Transverse colon (tissue), 4 donors: Measurements from ENCODE around the gene DNAI2. TPM values are rescaled to one million over a fixed set of nuclear protein-coding genes. Genes with fewer than 3 reads are reported as not detected.
"Not testable (repeated sequence)": the region's sequence is repeated elsewhere in the genome, so short reads cannot be mapped to it uniquely, and the experiment has no call there.

Experiments used
- DNase-seq: peaks from one replicate; pipeline ENCODE4 v3.0.0-alpha.2; 2019
- H3K27ac ChIP-seq, 4 donors: fragments of 200-600 bp; sonication (generic); 2 replicates each; pipeline ENCODE4 v1.5.1; 2016 to 2018; ENCODE audit warnings: inconsistent platforms in 4 of 4
- H3K27me3 ChIP-seq: fragments of 200-600 bp; sonication (generic); 2 replicates; pipeline ENCODE4 v1.5.1; 2017; ENCODE audit warnings: inconsistent platforms
- H3K36me3 ChIP-seq, 4 donors: fragments of 200-600 bp; sonication (generic); 2 replicates each; pipeline ENCODE4 v1.5.1; 2017 to 2019; ENCODE audit warnings: inconsistent platforms in 4 of 4
- H3K4me1 ChIP-seq, 4 donors: fragments of 200-600 bp; sonication (generic); 2 replicates each; pipeline ENCODE4 v1.5.1; 2017 to 2020; ENCODE audit warnings: inconsistent platforms in 4 of 4
- H3K4me3 ChIP-seq, 4 donors: fragments of 200-600 bp; sonication (generic); 1 replicate in 1 of 4; 2 replicates in 3 of 4; pipeline versions ENCODE4 v1.5.1 to v1.6.1; 2017 to 2019; ENCODE audit warnings: inconsistent platforms in 4 of 4
- H3K9me3 ChIP-seq, 2 donors: fragments of 200-600 bp; sonication (generic); 2 replicates each; pipeline ENCODE4 v1.5.1; 2017 to 2019; ENCODE audit warnings: inconsistent platforms in 2 of 2
- EP300 ChIP-seq: sonication (generic); formaldehyde crosslinking; IDR thresholded peaks from one replicate; pipeline ENCODE4 v1.6.1; 2017; ENCODE audit warnings: antibody characterized with exemption, low read depth
- POLR2A ChIP-seq: fragments of 450-650 bp; IDR thresholded peaks from one replicate; pipeline ENCODE4 v1.6.1; 2016; ENCODE audit warnings: antibody characterized with exemption, mild to moderate bottlenecking, moderate library complexity
- POLR2AphosphoS5 ChIP-seq, 3 donors: sonication (generic); formaldehyde crosslinking; IDR thresholded peaks; one replicate each; pipeline ENCODE4 v1.6.1; 2016; ENCODE audit warnings: antibody characterized with exemption in 3 of 3
- WGBS, 2 donors: methylation state at CpG; one replicate each; pipeline ENCODE4 v1.1.5; 2018; ENCODE audit warnings: low coverage in 1 of 2; 5-methylcytosine and 5-hydroxymethylcytosine counted together
- in situ Hi-C, 4 donors: fragments of 200-750 bp; cut with MboI; loops; one replicate each; pipeline versions ENCODE4 v1.15.0 to v1.15.1; 2017; ENCODE audit warnings: low sequenced_read_pairs in 3 of 4, low pct_ligation_motif_present in 1 of 4, low pct_unique_long_range_greater_than_20kb in 1 of 4
- intact Hi-C: fragments of 100-400 bp; cut with DNase I; formaldehyde crosslinking; loops from one replicate; pipeline ENCODE4 v1.15.1; 2023; ENCODE audit warnings: low total_unique reads
- total RNA-seq, 4 donors: library from RNA; depleted of rRNA; stranded (reverse); fragments of >200 nt; gene quantifications; one replicate each; pipeline ENCODE4 v1.1.0, GENCODE V29; 2016
- TF ChIP-seq, protein P1 (sequence below), 5 experiments: fragments of 200-600 bp in 3 of 5; fragments of 450-650 bp in 2 of 5; sonication (generic) in 3 of 5; IDR thresholded peaks; 1 replicate in 2 of 5; 2 replicates in 3 of 5; pipeline ENCODE4 v1.5.1; 2016 to 2017; ENCODE audit warnings: antibody characterized with exemption in 5 of 5, inconsistent platforms in 3 of 5, mild to moderate bottlenecking in 2 of 5, moderate library complexity in 1 of 5

Gene DNAI2
- total RNA-seq, 4 donors from 2014 or later = not detected

DNA sequence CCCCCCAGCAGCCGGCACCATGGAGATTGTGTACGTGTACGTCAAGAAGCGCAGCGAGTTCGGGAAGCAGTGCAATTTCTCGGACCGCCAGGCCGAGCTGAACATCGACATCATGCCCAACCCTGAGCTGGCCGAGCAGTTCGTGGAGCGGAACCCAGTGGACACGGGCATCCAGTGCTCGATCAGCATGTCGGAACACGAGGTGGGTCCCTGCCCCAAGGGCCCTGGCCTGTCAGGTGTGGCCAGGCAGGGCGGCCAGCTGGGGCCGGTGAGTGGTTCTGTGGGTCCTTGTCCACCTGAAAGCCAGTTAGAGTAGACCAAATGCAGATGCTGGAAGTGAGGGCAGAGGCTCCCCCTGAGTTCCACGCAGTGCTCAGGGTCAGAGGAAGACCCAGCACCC lies 7.8 kb downstream of the DNAI2 start:
- Histone ChIP-seq H3K36me3 (no peaks in the 10 kb centered on the region), H3K27ac (no peak overlapping the region), H3K27me3 (peaks cover 5% of the 10 kb centered on the region), H3K4me1 (no peaks in the 10 kb centered on the region), H3K9me3 (no peaks in the 10 kb centered on the region), H3K4me3 (no peak overlapping the region)
- intact Hi-C loops (no loop called here), in situ Hi-C loops (no loop called here)
- 80 to 94% methylated on average over 1 to 20 of the region's 20 CpGs for WGBS, 2 donors
- DNase-seq = no peak
- no peak for TF ChIP-seq POLR2A
- no peak for TF ChIP-seq POLR2AphosphoS5 (IDR thresholded peaks at IDR 0.05)
- no peak for TF ChIP-seq EP300
- TF ChIP-seq, protein P1, sequence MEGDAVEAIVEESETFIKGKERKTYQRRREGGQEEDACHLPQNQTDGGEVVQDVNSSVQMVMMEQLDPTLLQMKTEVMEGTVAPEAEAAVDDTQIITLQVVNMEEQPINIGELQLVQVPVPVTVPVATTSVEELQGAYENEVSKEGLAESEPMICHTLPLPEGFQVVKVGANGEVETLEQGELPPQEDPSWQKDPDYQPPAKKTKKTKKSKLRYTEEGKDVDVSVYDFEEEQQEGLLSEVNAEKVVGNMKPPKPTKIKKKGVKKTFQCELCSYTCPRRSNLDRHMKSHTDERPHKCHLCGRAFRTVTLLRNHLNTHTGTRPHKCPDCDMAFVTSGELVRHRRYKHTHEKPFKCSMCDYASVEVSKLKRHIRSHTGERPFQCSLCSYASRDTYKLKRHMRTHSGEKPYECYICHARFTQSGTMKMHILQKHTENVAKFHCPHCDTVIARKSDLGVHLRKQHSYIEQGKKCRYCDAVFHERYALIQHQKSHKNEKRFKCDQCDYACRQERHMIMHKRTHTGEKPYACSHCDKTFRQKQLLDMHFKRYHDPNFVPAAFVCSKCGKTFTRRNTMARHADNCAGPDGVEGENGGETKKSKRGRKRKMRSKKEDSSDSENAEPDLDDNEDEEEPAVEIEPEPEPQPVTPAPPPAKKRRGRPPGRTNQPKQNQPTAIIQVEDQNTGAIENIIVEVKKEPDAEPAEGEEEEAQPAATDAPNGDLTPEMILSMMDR (IDR thresholded peaks at IDR 0.05) = no peak

DNA sequence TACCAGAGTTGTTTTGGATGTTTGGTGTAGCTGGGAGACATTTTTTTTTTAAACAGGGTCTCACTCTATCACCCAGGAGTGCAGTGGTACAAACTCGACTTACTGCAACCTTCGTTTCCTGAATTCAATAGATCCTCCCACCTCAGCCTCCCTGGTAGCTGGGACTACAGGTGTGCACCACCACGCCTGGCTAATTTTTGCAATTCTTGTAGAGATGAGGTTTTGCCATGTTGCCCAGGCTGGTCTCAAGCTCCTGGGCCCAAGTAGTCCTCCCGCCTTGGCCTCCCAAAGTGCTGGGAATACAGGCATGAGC lies 8.2 kb downstream of the DNAI2 start:
- H3K27me3 ChIP-seq, H3K4me3 ChIP-seq, in situ Hi-C loops, H3K4me1 ChIP-seq, DNase-seq, H3K36me3 ChIP-seq, intact Hi-C loops, H3K9me3 ChIP-seq: not testable (repeated sequence)
- peak overlapping the region in 1 of 4 donors; percentile 10 for H3K27ac ChIP-seq
- 78 to 88% methylated on average over 3 to 4 of the region's 4 CpGs for WGBS, 2 donors

DNA sequence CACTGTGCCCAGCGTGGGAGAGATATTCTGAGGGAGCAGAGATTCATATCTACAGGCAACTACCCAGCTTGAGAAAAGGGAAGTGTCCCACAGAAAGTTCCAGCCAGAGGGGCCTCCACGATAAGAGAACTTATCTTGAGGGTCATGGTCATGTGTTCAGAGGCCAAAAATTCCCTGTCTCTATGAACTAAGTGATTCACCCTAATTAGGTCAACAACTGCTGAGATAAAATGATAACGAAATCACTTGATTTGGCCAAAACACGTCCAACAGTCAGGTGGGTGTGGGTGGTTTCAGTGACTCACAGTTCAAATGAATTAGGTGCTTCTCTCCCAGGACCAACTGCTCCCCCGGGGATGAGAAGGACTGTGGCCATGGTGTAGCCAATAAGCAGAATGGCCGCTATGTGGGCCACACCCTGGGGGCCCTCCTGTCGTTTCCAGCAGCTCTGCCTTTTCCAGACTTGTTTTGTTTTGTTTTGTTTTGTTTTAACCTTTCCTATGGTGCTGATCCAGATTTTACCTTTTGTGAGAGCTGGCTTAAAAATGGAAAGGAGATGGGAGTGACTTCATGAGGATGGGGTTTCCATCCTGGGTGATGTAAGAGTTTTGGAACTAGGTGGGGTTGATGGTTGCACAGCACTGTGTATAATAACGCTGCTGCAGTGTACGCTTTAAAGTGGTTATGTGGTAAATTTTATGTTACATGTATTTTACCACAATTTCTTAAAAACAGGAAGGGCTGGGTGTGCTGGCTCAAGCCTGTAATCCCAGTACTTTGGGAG lies 8.7 kb downstream of the DNAI2 start:
- Histone ChIP-seq H3K36me3 (no peaks in the 10 kb centered on the region), H3K9me3 (no peaks in the 10 kb centered on the region), H3K27ac (peak overlapping the region in 1 of 4 donors; percentile 10), H3K4me3 (no peak overlapping the region), H3K4me1 (no peaks in the 10 kb centered on the region), H3K27me3 (peaks cover 5% of the 10 kb centered on the region)
- DNase-seq = no peak
- in situ Hi-C loops = no loop called here
- intact Hi-C loops = no loop called here
- TF ChIP-seq, protein P1 (IDR thresholded peaks at IDR 0.05) = no peak
- TF ChIP-seq EP300 (no peak), POLR2AphosphoS5 (IDR thresholded peaks at IDR 0.05) (no peak), POLR2A (no peak)
- WGBS, 2 donors = 29 to 38% methylated on average over 1 to 9 of the region's 9 CpGs

DNA sequence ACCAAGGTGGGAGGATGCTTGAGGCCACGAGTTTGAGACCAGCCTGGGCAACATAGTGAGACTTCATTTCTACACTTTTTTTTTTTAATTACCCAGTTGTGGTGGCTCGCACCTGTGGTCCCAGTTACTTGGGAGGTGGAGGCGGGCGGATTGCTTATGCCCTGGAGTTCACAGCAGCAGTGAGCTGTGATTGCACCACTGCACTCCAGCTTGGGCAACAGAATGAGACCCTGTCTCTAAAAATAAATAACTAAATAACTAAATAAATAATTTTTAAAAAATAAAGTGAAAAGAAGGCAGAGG lies 9.3 kb downstream of the DNAI2 start:
- 77 to 92% methylated on average over 4 of the region's 4 CpGs for WGBS, 2 donors
- DNase-seq = no peak
- H3K36me3 ChIP-seq = no peaks in the 10 kb centered on the region
- intact Hi-C loops (no loop called here), in situ Hi-C loops (no loop called here)
- H3K4me1 ChIP-seq = no peaks in the 10 kb centered on the region
- H3K27ac ChIP-seq = no peak overlapping the region
- H3K27me3 ChIP-seq = peaks cover 5% of the 10 kb centered on the region
- H3K4me3 ChIP-seq = no peak overlapping the region
- TF ChIP-seq, protein P1 (IDR thresholded peaks at IDR 0.05) = no peak
- TF ChIP-seq EP300 = no peak
- TF ChIP-seq POLR2A = no peak
- no peak for TF ChIP-seq POLR2AphosphoS5 (IDR thresholded peaks at IDR 0.05)
- no peaks in the 10 kb centered on the region for H3K9me3 ChIP-seq

DNA sequence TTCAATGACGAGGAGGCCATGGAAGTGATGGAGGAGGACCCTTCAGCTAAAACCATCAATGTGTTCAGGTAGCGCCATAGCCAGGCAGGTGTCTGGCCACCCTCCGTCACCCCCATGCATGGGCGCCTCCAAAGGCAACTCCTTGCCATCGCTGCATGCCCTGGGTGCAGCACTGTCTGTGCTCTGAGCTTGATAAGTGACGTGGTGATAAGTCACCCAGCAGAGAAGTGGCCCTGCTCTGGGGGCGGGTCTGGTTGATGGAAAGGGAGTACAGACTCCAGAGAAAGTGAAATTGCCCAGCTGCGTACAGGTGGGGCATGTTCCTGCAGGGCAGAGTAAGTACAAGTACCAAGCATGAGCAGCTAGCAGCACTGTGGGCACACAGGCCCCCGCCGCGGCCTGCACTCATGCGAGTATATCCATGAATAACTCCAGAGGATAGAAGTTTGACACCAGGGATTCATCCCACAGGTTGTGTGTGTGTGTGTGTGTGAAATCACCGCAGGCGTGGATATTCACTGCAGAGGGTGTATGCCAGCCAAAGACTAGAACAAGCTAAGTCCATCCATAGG lies 13.1 kb downstream of the DNAI2 start:
- 90 to 94% methylated on average over 2 to 14 of the region's 14 CpGs for WGBS, 2 donors
- intact Hi-C loops (no loop called here), in situ Hi-C loops (no loop called here)
- no peaks in the 10 kb centered on the region for H3K9me3 ChIP-seq
- TF ChIP-seq, protein P1 (IDR thresholded peaks at IDR 0.05) = no peak
- TF ChIP-seq EP300 (no peak), POLR2A (no peak), POLR2AphosphoS5 (IDR thresholded peaks at IDR 0.05) (no peak)
- H3K36me3 ChIP-seq = no peaks in the 10 kb centered on the region
- H3K4me3 ChIP-seq = no peak overlapping the region
- peaks cover 5% of the 10 kb centered on the region for H3K27me3 ChIP-seq
- H3K4me1 ChIP-seq = no peaks in the 10 kb centered on the region
- DNase-seq = no peak
- H3K27ac ChIP-seq = no peak overlapping the region
